GM19455 (cell line): ENCODE results near the gene KCNC3.

ENCODE experiments used
- ATAC-seq: cut with Tn5 transposase; IDR thresholded peaks from one replicate; pipeline ENCODE4 v1.9.1; 2021; ENCODE audit not compliant: unreplicated experiment

The KCNC3 gene

DNA sequence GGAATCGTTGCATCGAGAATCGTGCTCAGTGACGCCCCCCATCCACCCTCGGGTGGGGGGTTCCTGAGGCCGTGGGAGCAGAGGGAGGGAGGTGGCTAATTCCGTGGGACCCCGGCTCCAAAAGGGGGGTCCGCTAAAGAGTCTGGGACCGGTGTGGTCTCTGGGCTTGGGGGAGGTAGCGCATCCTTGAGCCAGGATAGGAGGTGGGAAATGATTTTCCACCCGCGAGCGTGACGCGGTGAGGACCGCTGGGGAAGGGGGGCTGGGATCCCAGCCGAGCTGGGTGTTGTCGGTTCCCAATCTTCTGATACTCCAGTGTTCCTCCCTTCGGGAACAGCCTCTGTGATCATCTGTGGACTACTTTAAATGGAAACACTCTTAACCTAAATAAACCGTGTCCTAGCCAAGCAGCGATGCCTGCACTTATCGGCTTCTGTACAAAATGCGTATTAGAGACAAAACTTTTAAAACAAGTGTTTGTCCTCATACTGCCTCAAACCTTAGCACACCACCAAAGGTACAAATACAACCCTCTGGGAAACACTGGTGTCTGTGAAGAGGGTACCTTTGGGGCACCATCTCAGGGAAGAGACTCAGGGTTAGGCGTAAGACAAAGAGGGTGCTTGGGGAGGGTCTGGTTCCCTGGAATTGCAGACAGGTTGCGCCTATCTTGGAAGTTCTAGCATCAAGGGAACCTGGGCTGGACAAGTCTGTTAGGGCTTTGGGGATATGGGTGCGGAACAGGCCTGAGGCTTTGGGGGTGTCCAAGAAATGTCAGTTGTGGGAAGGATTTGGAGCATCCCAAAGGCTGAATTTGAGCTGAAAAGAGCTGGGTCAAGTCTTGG is 16.0 kb downstream of the KCNC3 start:
- no peak for ATAC-seq

DNA sequence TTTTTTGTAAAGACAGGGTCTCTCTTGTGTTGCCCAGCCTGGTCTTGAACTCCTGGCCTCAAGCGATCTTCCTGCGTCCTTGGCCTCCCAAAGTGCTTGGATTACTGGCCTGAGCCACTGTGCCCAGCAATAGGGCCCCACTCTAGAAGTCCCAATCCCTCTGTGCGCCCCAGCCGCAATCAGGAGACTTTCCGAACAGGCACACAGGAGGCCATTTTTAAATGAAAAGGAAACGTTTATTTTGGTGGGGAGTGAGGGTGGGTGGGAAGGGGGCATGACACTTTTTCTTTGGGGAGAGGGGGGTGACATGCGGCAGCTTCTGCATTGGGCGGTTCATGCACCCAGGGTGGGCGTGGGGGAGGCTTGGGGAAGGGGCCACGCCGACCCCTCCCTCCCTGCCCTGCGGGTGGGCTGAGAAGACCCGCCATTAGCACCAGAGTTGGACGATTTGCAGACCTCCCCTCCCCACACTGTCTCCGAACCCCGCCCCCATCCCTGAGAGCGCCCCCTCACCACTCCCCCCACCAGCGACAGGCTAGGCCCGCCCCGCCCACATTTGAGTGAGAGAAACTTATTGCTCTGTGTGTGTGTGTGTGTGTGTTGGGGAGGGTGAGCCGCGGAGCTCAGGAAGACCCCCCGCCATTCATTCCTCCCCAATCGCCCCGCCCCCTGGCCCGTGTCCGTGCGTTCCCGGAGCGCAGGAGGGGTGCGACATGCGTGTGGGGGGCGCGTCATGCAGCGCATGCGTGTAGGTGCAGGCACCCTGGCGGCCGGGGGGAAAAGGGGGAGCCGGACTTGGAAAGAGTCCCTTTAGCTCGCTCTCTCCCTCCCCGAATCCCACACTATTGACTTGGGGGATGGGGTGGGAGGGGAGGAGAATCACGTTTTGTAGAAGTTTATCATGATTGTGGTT is 17.2 kb downstream of the KCNC3 start:
- ATAC-seq, result no peak

DNA sequence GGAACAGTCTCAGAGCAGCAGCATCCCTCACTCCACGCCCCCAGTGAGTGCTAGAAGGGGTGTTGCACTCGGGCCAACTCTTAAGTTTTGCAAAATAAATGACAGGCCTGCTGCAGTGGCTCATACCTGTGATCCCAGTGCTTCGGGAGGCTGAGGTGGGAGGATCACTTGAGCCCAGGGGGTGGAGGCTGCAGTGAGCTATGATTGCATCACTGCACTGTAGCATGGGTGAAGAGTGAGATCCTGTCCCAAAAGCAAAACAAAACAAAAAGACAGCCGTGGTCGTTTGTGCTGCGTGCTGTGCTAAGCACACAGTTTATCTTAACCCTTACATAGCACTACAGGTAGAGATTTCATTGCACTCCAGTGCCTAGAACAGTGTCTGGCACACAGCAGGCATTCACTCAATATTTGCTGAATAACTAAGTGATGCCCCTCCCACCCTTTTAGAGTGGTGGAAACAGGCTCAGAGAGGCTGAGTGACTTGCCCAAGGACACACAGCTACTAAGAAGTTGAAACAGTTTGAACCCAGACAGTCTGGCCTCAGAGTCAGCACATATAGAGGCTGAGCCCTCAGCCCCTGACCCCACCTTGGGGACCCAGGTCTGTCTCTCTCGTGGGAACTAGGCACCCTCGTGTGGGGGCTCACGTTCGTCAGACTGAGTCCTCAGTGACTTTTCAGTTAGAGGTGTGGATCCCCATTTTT is 18.3 kb downstream of the KCNC3 start:
- no peak for ATAC-seq

- no peak for ATAC-seq
These were observed 19.6 kb downstream of the KCNC3 start for GRCh38 chr19:50309396-50310125.

DNA sequence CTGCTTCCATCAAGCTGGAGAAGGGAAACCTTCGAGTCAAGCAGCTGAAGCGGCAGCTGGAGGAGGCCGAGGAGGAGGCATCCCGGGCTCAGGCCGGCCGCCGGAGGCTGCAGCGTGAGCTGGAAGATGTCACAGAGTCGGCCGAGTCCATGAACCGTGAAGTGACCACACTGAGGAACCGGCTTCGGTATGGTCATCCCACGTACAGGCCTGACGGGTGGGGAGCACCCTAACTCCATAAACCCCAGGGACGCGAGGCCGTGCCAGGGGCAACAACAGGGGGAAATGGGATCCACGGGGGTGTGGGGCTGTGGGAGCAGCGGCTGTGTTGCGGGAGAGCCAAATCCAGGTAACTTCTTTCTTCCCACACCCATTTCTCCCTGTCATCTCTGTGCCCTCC is 20.2 kb downstream of the KCNC3 start:
- ATAC-seq, result no peak

DNA sequence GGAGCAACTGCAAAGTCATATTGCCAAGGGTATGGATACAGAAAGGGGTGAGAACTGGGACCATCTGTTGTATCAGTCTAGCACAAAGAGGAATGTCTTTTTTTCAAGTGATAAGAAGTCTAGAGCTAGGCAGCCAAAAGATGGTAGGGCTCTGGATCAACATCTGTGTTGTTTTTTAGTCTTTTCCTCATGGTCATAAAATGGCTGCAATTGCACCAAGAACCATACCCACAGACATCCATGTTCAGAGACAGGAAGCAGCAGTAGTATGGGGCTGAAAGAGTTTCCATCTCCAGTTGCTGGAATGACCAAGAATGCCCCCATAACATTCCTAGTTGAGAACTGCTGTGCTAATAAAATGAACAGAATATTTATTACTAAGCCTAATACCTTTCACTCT is 25.6 kb downstream of the KCNC3 start:
- no peak for ATAC-seq

GRCh38 chr19:50301607-50301971 is 27.6 kb downstream of the KCNC3 start:
- ATAC-seq, result no peak

DNA sequence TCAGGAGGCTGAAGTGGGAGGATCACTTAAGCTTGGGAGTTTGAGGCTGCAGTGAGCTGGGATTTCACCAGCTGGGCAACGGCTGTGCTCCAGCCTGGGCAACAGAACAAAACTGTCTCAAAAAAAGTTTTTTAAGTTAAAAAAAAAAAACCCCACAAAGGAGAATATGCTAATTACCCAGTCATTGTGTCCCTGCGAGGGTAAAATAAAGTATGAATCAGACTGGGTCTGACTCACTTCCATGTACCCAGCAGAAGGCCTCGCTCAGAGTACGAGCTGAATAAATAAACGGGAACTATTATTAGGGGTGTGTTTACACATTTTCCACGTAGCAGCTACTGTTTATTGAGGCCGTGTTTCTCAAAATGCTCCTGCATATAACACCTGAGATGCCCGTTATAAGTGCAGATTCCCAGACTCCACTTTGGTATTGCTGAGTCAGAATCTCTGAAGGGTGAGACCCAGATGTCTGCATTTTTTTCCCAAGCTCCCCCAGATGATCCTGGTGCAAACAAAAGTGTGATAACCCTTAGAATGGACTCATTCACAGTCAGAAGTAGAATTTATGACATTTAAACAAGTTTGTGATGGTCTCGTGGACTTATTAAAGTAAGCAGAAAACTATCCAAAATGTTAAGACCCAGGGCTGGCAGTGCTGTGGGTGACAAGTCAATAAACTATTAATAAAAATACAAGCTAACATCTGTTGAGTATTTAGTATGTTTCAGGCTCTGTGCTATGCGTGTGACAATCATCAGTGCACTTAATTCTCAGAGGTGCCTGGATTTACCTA is 28.2 kb downstream of the KCNC3 start:
- no peak for ATAC-seq

GRCh38 chr19:50300051-50300450 is 29.1 kb downstream of the KCNC3 start:
- no peak for ATAC-seq

DNA sequence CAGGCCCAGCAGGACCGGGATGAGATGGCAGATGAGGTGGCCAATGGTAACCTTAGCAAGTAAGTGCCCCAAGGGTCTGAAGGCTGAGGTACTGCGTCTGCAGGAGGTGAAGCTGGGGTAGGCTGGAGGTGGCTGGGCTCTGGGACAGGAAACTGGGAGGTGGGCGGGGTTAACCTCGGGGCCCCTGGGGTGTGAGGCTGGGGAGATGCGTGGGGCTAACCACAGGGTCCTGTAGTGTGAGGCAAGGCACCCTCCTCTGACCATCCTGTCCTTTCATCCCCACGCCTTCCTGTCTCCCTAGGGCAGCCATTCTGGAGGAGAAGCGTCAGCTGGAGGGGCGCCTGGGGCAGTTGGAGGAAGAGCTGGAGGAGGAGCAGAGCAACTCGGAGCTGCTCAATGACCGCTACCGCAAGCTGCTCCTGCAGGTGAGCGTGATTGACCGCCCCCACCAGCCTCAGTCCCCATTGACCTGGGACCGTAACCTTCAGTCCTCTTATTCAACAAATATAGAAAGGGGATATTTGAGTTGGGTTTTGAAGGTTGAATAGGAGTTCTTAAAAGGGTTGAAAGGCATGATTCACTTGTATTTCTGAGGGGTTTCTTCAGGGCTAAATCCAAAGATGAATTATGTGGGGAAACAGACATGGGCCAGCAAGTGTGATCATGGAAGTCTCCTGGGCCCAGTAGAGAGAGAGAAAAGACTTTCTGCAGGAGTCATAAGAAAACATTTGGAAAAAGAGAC is 35.7 kb downstream of the KCNC3 start:
- ATAC-seq, result no peak

DNA sequence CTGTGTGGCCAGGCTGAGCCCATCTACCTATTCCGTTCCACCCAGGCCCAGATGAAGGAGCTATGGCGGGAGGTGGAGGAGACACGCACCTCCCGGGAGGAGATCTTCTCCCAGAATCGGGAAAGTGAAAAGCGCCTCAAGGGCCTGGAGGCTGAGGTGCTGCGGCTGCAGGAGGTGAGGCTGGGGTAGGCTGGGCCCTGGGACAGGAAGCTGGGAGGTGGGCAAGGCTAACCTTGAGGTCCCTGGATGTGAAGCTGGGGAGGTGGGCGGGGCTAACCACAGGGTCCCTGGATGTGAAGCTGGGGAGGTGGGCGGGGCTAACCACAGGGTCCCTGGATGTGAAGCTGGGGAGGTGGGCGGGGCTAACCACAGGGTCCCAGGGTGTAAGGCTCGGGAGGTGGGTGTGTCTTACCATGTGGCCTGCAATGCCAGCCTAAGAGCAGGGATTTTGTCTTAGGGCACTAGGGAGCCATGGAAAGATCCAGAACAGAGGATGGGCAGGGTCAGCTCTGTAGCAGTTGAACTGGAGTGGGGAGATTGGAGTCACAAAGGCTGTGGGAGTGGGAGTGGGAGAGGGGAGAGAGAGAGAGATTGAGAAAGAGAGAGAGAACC is 36.9 kb downstream of the KCNC3 start:
- ATAC-seq, result no peak

DNA sequence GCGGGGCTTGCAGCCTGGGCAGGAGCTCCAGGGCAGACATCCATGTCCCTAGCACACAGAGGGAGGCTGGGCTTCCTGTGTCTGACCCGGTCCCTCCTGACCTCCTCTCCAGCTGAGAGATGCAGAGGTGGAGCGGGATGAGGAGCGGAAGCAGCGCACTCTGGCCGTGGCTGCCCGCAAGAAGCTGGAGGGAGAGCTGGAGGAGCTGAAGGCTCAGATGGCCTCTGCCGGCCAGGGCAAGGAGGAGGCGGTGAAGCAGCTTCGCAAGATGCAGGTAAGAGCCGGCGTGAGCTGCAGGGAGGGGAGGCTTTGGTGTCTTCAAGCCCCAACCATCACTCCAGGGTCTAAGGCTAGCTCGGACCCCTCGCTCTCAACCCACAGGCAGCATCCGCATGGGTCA is 38.4 kb downstream of the KCNC3 start:
- no peak for ATAC-seq

- ATAC-seq, result no peak
These were observed 39.2 kb downstream of the KCNC3 start for GRCh38 chr19:50290011-50290410.

DNA sequence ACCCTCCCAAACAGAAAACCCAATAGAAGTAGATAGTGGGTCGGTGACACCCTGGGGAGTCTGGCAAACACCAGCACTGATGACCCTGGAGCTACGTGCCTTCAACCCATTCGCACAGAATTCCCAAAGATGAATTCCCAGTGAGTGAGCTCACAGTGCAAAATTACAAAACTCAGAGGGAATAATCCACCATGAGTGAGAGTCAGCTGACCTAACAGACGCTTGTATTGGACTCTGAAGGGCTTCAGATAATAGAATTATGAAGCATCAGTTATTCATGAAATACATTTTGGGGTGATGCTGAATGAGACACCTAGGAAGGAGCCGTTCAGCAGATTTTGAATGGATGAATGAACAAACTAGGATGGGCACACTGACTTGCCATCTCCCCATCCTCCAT is 40.2 kb downstream of the KCNC3 start:
- ATAC-seq, result no peak

GRCh38 chr19:50287331-50287730 is 41.8 kb downstream of the KCNC3 start:
- ATAC-seq, result no peak

GRCh38 chr19:50286443-50286842 is 42.7 kb downstream of the KCNC3 start:
- ATAC-seq, result no peak

DNA sequence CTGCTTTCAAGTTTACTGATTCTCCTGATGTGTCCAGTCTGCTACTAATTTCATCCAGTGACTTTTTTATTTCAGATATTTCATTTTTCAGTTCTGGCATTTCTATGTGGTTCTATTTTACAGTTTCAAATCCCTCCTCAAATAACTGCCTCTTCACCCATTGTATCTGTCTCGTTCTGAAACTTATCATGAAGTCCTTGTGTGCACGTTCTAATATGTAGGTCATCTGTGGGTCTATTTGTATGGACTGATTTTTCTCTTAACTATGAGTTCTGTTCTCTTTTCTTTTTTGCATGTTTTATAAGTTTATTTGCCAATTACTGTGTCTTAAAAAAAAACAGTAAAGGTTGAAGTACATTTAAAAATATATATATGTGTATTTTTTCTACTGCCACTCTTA is 43.3 kb downstream of the KCNC3 start:
- ATAC-seq, result no peak

DNA sequence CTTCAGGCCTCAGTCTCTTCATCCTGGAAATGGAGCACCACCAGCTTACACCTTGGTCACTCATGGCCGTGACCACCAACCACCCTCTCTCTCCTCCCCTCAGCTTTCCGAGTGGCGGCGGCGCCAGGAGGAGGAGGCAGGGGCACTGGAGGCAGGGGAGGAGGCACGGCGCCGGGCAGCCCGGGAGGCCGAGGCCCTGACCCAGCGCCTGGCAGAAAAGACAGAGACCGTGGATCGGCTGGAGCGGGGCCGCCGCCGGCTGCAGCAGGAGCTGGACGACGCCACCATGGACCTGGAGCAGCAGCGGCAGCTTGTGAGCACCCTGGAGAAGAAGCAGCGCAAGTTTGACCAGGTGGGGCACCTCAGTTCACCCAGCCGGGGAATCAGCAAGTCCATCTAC is 47.7 kb downstream of the KCNC3 start:
- no peak for ATAC-seq

- ATAC-seq, result no peak
These were observed 48.2 kb downstream of the KCNC3 start for GRCh38 chr19:50280983-50281382.
